SK-N-DZ (cell line): ENCODE results near the gene SNAPC5. TPM values are rescaled to one million over a fixed set of nuclear protein-coding genes. Genes with fewer than 3 reads are reported as not detected.
"Not testable (repeated sequence)": the region's sequence is repeated elsewhere in the genome, so short reads cannot be mapped to it uniquely, and the experiment has no call there.

Experiments
- DNase-seq: peaks from one replicate; pipeline ENCODE4 v3.0.0-alpha.2; 2015; ENCODE audit warnings: low spot score
- polyA plus RNA-seq, 2 experiments: library from polyadenylated mRNA; depleted of rRNA; stranded (reverse); fragments of >200 nt; gene quantifications; 2 replicates each; pipeline ENCODE4 v1.2.3, GENCODE V29; 2014

The SNAPC5 gene, protein sequence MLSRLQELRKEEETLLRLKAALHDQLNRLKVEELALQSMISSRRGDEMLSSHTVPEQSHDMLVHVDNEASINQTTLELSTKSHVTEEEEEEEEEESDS
- 37.7 and 49.3 TPM in 2 replicates for polyA plus RNA-seq (2014; cell fraction: cytosol; rRNA removed)
- 21.6 and 29.9 TPM in 2 replicates for polyA plus RNA-seq (2014; cell fraction: nucleus; rRNA removed)

DNA sequence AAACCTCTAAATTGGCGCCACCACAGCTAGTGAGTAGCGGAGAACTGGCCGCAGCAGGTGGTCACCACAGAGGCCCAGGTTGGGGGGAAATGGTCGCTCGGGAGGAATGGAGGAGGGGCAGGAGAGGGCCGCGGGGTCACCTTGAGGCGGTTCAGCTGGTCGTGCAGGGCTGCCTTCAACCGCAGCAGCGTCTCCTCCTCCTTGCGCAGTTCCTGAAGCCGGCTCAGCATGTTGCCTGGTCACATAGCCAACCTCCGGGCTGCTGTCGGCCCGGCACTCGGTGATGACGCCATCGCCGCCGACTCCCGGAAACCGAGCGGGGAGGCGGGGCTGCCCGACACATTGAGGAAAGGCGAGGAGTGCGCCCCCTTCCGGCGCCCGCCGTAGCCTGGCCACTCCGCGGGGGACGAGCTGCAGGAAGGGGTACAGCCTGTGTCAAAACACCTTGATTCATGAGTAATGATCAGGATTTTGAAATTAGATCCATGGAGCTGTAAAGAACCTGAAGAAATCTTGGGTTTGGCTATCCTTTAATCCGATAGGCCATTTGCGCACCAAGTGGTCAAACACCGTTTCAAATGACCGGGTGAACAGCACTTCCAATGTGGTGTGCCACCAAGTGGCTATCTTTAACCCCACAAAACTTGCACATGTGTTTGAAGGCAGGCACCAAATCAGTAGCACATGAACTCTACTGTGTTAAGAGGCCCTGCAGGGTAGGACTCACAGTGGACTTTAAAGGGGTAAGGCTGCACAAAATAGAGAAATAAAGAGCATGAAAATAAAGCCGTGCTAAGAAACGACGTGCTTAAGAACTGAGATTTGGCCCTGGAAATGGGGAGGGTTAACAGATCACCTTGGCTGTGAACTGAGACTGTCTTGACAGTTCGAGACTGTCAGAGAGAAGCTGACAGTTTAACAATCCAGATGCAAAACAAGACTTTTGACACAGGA is at the start of gene SNAPC5:
TSS of gene SNAPC5 (minus strand) at position 261 of the 954 bp plus-strand sequence. CDS start at position 230, 31 bp downstream.
- DNase-seq = peak; percentile 91

DNA sequence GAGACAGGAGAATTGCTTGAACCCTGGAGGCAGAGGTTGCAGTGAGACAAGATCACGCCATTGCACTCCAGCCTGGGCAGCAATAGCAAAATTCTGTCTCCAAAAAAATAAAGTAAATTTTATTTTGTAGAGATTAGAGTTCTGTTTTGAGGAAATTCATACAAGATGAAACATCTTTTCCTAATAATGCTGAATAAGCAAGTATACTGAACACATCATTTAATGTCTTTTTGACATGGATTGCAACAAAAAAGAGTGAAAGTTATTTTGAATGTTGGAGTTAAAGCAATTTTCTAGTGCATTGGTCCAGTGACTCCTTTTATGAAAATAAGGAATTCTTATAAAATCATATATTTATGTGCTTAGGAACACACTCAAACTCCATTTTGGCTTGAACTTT is 47.7 kb upstream of the SNAPC5 start:
- no peak for DNase-seq

DNA sequence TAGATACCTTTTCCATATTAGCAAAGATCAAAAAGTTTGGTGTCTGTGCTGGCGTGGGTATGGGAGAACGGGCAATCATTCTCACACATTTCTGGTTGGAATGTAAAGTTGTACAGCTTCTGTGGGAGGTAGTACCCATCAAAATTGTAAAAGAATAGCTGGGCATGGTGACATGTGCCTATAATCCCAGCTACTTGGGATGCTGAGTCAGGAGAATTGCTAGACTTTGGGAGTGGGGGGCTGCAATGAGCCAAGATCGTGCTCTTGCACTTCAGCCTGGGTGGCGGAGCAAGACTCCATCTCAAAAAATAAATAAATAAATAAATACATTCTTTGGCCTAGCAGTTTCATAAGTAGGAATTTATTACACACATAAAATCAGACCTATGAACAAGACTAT is 45.3 kb upstream of the SNAPC5 start:
- no peak for DNase-seq

DNA sequence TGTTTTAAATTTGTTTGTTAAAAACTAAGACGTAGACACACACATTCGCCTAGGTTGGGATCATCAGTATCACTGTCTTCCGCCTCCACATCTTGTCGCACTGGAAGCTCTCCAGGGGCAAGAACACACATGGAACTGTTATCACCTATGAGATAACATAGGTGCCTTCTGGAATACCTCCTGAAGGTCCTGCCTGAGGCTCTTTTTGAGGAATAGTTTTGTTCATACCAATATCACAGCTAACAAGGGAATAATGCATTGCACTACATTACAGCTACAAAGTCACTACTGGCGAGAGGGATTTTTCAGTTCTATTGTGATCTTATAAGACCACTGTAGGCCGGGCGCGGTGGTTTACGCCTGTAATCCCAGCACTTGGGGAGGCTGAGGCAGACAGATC is 37.5 kb upstream of the SNAPC5 start:
- DNase-seq = no peak

DNA sequence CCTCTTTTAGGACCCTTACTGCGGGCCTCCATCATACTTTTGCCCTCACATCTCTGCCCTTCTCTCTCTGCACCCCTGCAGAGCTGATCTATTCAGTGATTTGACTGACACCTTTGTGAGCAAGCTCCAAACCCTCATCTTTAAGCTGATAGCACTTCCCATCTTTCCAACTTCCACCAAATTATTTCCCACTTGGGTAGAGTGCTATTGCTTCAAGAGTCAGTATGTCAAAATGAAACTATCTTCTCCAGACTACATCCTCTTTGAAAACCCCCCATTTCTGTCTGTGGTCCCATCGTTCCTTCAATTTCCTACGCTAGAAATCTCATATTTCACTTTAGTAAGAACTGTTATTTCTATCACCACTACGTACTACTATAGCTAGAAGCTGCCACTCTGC is 27.3 kb upstream of the SNAPC5 start:
- DNase-seq = no peak

DNA sequence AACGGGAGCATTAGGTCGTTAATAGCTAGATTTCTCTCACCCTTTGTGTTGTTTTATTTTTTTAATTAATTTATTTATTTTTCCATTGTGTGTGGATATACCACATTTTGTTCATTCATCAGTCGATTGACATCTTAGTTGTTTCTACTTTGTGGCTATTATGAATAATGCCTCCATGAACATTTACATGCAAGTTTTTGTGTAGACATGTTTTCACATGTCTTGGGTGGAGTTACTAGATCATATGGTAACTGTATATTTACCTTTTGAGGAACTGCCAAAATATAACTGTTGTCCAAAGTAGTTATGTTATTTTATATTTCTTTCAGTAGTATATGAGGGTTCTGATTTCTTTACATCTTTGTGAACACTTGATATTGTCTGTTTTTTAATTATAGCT is 26.4 kb upstream of the SNAPC5 start:
- DNase-seq = no peak

DNA sequence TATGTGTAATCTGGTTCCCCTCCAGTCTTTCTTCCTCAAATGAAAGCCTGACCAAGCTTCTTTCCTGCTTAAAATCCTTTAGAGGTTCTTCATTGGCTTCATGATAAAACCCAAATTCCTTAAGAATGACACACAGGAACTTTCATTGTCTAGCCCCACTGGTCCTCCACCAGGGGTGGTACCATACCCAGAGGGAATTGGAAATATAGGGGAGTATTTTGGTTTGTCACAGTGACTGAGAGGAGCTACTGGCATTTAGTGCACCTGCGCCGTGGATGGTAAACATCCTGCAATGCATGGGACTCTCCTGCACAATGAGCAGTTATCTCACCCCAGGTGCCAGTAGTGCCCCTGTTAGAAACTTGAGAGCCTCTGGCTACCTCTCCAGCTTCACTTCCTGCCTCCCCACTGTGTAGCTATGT is 18.4 kb upstream of the SNAPC5 start:
- no peak for DNase-seq

DNA sequence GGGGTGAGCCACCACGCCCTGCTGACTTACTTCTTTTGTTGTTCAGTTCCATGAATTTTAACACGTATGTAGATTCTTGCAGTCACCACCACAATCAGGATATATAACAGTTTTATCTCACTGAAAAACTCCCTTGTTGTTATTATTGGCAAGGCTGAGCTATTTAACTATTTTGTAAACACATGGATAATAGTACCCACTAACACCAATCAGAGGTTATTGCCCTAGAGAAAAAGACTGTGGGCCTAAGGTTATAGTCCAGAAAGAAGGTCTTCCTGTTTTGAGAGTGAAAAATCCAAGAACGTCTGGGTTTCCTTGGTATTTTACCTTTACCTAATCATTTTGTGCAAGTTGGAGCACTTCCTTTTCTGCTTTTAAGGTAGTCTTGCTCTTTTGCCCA is 17.0 kb upstream of the SNAPC5 start:
- DNase-seq = no peak

DNA sequence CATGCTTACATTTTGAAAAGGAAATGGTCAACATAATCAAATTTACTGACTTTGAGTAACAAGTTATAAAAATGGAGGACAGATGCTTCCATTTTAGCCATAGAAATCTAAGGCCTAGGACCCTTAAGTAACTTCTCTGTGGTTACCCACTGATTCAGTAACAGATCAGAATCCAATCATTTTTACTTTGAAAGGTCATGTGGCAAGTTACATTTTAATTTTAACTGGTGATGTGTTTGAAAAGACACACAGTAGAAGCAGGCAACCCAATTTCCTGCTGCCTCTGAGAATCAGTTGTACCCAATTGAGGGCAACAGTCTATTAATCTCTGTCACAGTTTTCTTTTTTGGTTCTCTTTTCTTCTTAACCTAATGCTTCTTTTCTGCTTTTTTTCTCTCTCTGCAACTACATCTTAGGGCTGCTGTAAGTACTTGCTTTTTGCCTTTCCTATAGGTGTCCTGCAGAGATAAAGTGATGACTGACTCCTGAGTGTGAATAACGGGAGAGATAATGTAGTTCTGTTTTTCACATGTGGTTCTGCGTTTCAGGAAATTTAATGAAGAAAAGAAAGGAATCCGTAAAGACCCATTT is 10.8 kb upstream of the SNAPC5 start:
- no peak for DNase-seq

DNA sequence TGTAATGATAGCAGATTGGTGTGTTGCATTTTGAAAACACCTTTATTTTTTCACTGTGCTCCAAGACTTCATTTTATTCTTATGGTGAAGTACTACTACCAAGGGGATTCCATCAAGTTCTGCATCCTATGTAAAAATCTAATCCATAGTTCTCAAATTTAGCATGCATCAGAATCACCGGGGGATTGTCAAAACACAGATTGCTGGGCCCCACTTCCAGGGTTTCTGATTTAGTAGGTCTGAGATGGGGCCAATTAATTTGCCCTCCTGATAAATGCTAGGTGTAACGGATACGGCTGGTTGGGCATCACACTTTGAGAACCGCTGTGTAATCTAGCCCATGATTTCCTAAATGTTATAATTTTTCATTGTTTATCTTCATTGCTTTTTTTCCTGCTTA is 8.3 kb upstream of the SNAPC5 start:
- DNase-seq = no peak

DNA sequence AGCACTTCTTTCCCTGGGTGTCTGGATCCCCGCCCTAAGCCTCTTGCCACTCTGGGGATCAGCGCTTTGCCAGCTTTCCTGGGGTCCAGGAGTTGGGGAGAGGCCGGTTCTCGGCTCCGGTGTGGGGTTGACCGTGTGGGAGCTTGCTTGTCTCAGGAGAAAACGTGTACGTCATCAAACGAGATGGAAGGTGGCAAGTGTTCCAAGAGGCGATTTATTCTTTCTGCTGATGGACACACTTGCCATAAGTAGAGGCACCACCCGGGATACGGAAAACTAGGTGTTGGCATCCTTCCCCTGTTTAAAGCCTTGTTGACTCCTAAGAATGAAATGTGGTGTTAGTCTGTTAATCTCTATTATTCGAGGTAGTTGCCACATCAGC is 7.9 kb upstream of the SNAPC5 start:
- DNase-seq = no peak

DNA sequence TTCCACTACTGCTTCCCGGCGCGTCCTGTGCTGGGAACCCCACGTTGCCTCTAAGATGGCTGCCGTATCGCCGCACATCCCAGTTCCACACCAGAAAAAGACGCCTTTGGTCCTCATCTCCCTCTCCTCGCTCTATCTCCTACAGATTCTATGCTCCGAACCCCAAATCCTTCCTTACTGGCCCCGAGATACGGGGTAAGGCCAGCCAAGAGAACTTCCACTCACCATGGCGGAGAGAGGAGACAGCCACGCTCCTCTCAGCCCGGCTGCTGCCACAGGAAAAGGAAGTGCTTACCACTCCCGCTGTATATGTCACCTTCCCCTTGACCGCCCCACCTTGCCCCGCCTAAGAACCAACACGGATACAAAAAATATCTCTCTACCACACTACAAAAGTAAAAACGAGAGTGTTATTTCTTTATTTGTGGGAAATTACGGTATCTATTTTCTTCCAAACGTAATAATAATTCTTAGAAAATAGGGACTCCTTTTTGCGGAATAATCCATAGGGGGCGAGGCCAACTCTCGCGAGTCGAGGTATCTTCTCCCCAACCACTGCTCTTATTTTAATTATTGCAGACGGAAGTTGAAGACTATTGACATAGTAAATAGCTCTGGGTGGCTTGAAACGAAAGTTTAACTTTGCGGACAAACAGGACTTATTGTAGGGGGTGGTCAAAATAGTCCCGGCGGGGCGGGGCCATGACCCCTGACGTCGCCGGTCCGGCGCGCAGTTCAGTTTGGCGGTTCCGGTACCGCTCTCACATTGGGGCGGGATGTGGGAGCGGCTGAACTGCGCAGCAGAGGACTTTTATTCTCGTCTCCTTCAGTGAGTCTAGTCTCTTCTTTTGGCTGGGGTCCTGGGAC is 7.2 kb upstream of the SNAPC5 start, which contains the start of the genes RPL4 and ZWILCH:
TSS of gene RPL4 (minus strand) at position 293 of the 867 bp plus-strand sequence. CDS start at position 228, 65 bp downstream.
TSS of gene ZWILCH (plus strand) at position 764 of the 867 bp plus-strand sequence. CDS start at position 777, 13 bp downstream.
- peak; percentile 86 for DNase-seq

DNA sequence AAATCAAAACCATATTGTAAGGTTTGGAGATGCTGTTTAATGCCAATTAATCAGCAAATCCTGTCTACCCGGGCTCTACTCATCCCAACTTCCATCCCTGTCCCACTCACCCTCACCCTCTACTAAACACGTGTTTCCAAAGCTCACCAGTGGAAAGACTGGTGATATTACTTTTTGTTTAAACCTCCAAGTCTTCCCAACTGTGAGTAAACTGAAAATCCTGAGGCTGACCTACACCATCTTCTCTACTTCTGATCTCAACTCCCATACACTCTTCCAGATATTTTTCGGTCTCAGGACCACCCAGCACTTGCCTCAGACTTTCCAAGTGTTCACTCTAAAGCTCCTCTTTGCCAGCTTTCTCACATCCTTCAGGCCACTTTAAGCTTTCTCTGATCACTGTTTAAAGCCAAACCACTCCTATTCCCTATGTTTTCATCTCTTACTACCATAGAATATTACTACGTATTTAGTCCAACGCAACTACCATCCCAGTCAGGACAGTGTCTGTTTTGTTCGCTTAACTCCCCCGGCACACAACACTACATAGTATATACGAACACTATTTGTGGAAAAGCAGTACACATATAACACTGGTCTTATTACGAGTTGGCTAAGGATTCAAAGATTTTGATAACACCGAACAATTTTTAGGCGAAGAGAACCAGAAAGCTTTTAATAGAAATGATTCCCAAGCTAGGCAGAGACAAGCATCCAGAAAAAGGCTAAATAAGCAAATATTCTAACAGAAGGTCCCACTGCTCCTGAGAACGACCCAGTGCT is 6.4 kb upstream of the SNAPC5 start:
- DNase-seq = no peak

DNA sequence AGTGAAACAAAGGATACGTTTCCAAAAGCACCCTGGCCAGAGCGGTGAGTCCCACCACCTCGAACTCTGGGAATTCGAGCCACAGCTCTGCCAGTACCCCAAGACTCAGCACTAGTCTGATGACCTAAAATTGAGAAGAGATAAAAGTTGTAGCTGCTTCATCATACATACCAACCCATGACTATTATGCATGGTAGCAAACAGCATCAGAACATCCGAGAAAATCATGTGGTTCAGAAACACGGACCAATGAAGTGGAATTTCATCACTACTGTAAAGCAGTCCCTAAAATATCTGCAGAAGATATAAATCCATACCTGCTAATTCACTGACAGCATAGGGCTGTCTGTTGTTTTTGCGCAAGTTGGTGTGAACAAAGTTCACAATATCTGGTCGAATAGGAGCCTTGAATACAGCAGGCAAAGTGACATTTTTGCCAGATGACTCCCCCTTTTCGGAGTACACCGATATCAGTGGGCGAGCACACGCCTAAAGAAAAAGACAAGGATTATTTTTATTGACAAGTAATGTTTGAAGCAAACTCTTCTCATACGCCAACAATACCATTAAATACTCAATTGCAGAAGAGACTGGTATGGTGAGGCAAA is 5.6 kb upstream of the SNAPC5 start:
- DNase-seq = not testable (repeated sequence)

DNA sequence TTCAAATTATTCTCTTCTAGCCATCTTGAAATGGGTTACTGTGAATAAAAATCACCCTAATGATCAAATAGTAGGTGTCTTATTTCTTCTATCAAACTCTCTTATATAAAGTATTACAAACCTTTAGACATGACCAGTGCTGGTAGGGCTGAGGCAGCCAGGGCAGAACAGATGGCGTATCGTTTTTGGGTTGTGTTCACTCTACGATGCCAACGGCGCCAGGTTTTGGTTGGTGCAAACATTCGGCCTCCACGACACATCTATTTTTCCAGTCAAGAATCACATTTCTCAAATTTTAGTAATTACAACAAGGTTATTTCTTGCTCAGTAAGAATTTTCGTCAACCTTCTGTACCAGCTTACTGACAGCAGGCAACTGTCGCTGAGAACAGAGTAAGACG is 4.9 kb upstream of the SNAPC5 start:
- DNase-seq = no peak

DNA sequence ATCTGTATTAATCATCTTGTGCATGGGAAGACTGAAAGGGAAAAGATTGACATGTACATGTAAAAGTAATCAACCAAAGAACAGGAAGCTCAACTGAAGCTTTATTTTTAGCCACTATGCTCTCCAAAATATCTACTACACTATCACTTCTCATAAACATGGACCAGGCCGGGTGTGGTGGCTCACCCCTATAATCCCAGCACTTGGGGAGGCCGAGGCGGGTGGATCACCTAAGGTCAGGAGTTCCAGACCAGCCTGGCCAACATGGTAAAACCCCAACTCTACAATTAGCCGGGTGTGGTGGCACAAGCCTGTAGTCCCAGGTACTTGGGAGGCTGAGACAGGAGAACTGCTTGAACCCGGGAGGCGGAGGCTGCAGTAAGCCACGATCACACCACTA is 2.8 kb upstream of the SNAPC5 start:
- not testable (repeated sequence) for DNase-seq

DNA sequence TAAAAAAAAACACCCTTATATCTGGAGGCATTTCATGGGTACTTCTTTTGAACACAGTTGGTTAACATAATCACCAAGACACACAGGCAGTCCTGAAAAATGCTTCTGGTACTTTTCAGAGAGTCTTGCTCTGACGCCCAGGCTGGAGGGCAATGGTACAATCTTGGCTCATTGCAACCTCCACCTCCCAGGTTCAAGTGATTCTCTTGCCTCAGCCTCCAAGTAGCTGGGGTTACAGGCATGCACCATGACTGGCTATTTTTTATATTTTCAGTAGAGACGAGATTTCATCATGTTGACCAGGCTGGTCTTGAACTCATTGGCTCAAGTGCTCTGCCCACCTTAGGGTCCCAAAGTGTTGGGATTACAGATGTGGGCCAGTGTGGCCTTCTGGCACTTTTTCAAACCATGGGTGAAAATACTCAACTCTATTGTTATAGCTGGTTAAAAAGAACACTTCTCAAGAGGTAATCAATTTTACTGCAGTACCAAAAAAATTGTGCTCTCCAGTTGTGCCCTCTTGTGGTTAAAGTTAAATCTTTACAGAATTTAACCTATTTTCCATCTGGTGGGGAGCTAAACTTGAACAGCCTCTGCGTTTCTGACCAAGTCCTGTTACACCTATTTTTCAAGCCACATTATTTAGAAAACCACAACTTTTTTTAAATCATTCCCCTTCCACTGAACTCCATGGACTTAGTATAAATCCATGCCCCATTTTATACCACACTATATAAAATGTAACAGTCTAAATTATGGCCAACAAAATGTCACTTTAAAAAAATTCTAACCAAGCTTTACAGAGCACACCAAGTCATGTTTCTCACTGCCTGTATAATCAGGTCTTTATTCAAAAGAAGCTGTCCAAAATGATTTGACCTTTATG is 1.2 kb upstream of the SNAPC5 start:
- DNase-seq = no peak

DNA sequence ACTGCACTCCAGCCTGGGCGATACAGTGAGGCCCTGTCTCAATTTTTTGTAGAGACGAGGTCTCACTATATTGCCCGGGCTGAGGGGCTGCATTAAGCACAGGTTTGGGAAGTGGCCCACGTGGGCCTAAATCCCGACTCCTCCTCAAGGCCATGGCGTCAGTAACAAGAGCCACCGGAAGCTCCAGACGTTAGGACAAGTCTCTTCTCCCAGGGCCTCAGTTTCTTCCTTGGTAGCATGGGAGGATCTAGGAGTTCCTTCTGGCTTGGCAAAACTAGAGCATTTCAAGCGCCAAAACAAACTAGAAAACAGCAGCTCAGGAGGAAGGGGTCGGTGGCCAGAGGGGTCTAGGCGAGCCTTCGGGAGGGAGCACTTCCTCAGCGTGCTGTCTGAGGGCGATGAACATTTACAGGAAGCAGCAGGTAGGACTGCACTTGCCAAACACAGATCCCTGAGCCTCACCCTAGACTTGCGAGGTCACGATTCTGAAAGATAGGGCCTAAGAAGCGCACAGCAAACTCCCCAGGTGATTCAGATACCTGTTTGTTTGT is 536 bp downstream of the SNAPC5 start:
- no peak for DNase-seq

DNA sequence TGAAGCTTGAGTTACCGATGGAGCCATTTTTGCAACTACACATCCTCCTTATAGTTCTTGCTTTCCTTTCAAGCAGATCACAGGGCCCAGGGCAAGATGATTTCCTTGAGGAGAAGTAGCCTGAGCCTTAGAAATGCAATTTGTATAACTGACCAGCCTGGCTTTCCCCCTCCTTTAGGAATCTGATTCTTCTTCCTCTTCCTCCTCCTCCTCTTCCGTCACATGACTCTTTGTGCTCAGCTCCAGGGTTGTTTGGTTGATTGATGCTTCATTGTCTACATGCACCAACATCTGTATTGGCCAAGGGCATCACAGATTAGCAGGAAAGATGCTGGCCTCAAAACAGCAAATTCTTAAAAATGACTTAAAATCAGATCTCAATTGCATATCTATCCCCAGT is 3.3 kb downstream of the SNAPC5 start:
- no peak for DNase-seq
